Bronchial smooth muscle cell (primary cell): ENCODE measurements around the gene RSPO1. TPM values are rescaled to one million over a fixed set of nuclear protein-coding genes. Genes with fewer than 3 reads are reported as not detected.

Source experiments
- total RNA-seq: library from RNA; depleted of rRNA; stranded (reverse); fragments of >200 nt; gene quantifications from 2 replicates; pipeline ENCODE4 v1.2.1, GENCODE V29; 2014

Gene RSPO1
- total RNA-seq = 0.16 and 1.8 TPM in 2 replicates

GRCh38 chr1:37634244-37634991, at the start of gene RSPO1:
Gene RSPO1, minus strand, starts transcription at chr1:37634892. Its CDS starts 5,231 bp downstream, at chr1:37629661.

GRCh38 chr1:37595440-37596181, 39.1 kb downstream of the RSPO1 start, which contains the start of gene GNL2:
Gene GNL2, minus strand, starts transcription at chr1:37595937. Its CDS starts 115 bp downstream, at chr1:37595822.

Other genes with a start within 250 kb of the RSPO1 start
- gene ZC3H12A, start 160.3 kb downstream of the RSPO1 start, total RNA-seq = 5.8 and 6.3 TPM in 2 replicates
- gene MEAF6, start 120.1 kb downstream of the RSPO1 start, total RNA-seq = 34.5 and 44.3 TPM in 2 replicates
- 11.8 and 15.0 TPM in 2 replicates for gene SNIP1, start 80.6 kb downstream of the RSPO1 start, total RNA-seq
- gene DNALI1, start 78.0 kb downstream of the RSPO1 start, total RNA-seq = 4.9 and 9.8 TPM in 2 replicates
- 46.4 and 66.2 TPM in 2 replicates for gene GNL2, start 39.0 kb downstream of the RSPO1 start, total RNA-seq
- gene CDCA8, start 57.6 kb upstream of the RSPO1 start, total RNA-seq = 0.26 and 1.1 TPM in 2 replicates
- under 0.01 TPM in 1 of 2 replicates, not detected in the other for gene EPHA10, start 130.2 kb upstream of the RSPO1 start, total RNA-seq
- 0.32 and 1.8 TPM in 2 replicates for gene MANEAL, start 159.0 kb upstream of the RSPO1 start, total RNA-seq
- 6.5 and 18.4 TPM in 2 replicates for gene C1orf122, start 172.9 kb upstream of the RSPO1 start, total RNA-seq
- 5.8 TPM in 2 replicates for gene YRDC, start 173.3 kb upstream of the RSPO1 start, total RNA-seq
- gene MTF1, start 224.7 kb upstream of the RSPO1 start, total RNA-seq = 1.7 and 2.1 TPM in 2 replicates